ENCODE measurements around the gene WDR37.

- TF ChIP-seq ATF2 (tag by site-specific recombination; IDR thresholded peaks at IDR 0.05; ENCODE audit: low read depth) (no peak), CTCF (tag by site-specific recombination; IDR thresholded peaks at IDR 0.05) (no peak), ZNF132 (tag by site-specific recombination; IDR thresholded peaks at IDR 0.05; ENCODE audit: borderline replicate concordance) (no peak), ZNF660 (tag by site-specific recombination; IDR thresholded peaks at IDR 0.05) (no peak), REST (tag by site-specific recombination; IDR thresholded peaks at IDR 0.05) (no peak), HOXD13 (CRISPR knock-in tag; IDR thresholded peaks at IDR 0.05; ENCODE audit: borderline replicate concordance) (no peak), PRDM4 (tag by site-specific recombination; IDR thresholded peaks at IDR 0.05) (no peak), ZBTB44 (tag by site-specific recombination; IDR thresholded peaks at IDR 0.05) (no peak), ZNF175 (tag by site-specific recombination; IDR thresholded peaks at IDR 0.05) (no peak), YY1 (tag by site-specific recombination; IDR thresholded peaks at IDR 0.05) (no peak)
Observed at GRCh38 chr10:1126461-1126860, 70.3 kb downstream of the WDR37 start.

All from HEK293 (cell line).